Pulmonary artery endothelial cell (primary cell): ENCODE results near the gene MED26. TPM values are rescaled to one million over a fixed set of nuclear protein-coding genes. Genes with fewer than 3 reads are reported as not detected.
"Not testable (repeated sequence)": the region's sequence is repeated elsewhere in the genome, so short reads cannot be mapped to it uniquely, and the experiment has no call there.

Experiments used
- DNase-seq: peaks from one replicate; pipeline ENCODE4 v3.0.0-alpha.2; 2011; ENCODE audit warnings: low read depth, low spot score
- total RNA-seq: library from RNA; depleted of rRNA; stranded (reverse); fragments of >200 nt; gene quantifications from 2 replicates; pipeline ENCODE4 v1.2.3, GENCODE V29; 2014

MED26 gene
- total RNA-seq, 1 donor from 2014 or later = 4.4 TPM

DNA sequence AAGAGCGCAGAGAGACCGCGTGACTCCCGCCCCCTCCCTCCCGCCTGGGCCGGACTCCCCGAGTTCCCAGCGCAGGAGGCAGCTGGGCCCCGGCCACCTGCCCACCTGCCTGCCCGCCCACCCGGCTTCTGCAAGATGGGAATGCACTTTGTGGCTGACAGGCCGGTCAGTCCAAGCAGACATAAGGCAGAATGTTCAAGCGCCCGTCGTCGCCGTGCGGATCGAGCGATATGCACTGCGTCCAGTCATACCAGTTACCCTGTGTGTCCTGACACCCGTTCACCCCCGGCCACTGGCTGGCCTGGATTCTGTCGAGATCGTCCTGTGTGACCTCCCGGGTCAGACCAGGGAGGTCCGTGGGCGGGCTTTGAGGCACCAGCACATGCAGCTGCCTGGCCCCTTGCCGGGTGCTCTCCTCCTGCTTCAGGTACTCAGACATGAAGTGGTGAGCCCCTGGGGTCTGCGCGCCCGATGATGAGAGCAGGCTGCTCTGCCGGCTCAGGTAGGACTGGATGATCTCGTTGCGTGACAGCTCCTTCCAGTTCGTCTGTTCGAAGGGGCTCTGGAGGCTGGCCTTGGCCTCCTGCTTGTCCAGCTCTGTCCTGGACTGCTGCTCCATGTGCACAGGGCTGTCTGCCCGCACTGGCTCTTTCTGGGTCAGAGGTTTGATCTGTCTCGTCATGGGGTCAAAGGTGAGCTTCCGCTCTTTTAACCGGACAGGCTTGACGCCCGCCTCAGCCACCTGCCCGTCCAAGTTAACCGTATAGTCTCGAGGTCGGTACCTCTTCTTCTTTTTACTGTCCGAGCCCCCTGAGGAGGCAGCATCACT, 51.9 kb downstream of the MED26 start:
- no peak for DNase-seq

DNA sequence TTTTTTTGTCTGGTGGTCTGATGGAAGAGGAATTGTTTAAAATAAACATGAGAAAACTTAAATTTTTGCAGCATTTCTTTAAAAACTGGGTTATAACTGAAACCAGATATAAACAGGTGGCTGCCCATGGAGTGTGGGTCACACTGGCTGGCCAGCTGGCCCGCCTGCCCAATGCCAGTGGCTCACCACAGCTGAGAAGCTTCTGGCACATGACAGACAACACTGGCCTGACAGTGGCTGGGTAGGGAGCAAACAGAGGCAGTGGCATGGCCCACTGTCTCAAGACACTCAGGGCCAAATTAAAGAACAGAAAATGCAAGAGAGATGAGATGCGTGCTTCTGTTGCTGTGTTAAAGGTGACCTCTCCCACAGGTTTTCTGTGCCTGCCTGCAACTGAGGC, 52.7 kb downstream of the MED26 start:
- DNase-seq = no peak

DNA sequence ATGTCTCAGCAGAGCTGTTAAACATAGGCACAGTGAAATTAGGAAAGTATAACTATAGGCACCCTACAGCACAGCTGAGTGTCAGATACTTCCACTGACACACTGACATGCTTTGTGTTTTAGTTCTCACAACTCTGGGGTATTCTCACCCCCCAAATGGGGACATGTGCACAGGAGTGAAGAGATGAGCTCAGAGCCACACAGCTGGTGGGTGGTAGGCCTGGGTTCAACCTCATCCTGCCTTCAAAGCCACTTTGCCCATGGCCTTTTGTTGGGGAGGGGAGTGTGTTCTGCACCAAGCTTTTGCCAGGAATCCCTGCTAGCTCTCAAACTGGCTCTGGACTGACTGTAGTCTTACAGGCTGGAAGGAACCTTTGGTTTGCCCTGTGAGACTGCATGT, 54.1 kb downstream of the MED26 start:
- DNase-seq = no peak

DNA sequence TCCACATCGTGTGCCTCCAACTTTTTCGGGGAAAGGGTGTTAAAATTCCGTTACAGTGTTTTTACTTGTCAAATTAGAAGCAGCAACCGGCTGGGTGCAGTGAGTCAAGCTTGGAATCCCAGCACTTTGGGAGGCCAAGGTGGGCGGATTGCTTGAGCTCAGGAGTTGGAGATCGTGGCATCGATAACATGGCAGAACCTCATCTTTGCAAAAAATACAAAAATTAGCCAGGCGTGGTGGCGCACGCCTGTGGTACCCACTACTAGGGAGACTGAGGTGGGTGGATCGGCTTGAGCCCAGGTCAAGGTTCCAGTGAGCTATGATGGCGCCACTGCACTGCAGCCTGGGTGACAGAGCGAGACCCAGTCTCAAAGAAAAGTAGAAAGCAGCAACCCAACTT, 54.7 kb downstream of the MED26 start:
- DNase-seq = no peak

DNA sequence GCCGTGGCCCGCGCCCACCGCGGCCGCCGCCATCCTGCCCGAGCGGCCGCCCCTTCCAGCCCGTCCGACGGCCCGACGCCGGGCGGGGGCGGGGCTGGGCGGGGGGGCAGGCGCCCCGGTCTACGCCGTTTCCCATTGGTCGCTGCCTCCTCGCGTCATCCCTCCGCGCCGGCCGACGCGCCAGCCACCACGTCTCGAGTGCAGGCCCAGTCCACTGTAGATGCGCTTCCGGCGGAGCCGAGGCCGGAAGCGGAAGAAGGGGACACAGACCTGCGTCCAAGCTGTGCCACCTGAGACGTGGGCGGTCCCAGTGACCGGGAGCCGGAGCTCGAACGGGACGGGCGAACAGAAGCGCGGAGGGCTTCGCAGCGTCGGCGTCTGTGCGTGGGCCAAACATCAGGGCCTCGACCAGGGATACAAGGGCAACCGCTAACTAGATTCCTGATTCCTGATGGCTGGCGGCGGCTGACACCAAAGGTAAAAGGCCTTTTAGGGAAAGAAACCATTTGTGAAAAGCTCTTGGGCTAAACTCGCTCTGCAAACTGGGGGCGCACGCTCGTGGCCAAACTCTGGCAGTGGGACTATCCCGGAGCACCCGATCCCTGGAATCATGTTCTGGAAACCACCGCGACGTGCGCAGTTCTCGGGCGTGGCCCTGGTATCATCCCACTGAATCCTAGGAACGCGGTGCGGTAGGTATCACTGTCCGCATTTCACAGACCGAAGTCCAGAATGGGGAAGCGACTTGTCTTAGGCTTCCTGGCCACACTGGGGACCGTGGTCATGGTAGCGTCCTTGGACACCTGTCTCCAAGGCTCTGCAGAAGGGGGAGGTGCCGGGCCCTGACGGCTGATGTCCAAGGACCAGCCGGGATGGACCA, 55.4 kb downstream of the MED26 start, which contains the start of gene SLC35E1:
Gene SLC35E1 (minus strand): TSS at position 84 of the 880 bp plus-strand sequence. CDS start 51 bp downstream, at position 33.
- DNase-seq = peak; percentile 72

DNA sequence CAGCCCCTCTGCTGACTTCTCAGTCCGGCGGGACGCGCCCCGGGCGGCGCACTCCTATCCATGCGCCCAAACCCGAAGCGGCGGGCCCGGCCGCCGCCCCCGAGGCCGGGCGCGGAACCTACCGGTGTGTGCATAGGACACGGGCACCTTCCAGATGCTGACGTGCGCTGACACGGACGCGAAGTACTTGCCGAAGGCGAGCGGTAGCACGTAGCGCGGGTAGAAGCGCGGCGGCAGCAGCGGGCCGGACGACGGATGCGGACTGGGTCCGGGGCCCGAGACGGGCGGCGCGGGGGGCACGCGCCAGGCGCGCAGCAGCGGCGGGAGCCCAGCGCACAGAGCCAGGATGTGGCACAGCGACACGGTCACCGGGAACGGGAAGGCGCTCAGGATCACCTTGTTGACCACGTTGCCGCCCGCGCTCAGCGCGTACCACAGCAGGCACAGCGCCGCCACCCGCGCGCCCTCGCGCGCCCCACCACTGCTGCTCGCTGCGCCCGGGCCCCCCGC, 56.1 kb downstream of the MED26 start:
- DNase-seq = no peak

DNA sequence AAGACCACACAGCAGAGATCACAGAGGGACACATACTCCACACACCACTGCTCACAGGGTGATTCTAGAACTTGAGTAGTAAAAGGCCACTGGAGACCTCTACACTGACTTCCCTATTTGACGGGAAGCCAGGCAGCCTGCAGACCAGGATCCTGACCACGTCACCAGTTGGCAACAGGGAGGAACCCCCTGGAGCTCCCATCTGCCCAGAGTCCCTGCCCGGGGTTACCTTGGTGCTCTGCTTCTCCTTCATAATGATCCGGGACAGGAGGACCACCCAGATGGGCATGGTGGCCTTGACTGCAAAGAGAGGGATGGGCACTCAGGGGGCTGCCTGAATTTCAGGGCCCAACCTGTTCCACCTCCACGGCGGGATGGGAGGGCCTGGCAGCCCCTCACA, 56.7 kb downstream of the MED26 start:
- DNase-seq = no peak

DNA sequence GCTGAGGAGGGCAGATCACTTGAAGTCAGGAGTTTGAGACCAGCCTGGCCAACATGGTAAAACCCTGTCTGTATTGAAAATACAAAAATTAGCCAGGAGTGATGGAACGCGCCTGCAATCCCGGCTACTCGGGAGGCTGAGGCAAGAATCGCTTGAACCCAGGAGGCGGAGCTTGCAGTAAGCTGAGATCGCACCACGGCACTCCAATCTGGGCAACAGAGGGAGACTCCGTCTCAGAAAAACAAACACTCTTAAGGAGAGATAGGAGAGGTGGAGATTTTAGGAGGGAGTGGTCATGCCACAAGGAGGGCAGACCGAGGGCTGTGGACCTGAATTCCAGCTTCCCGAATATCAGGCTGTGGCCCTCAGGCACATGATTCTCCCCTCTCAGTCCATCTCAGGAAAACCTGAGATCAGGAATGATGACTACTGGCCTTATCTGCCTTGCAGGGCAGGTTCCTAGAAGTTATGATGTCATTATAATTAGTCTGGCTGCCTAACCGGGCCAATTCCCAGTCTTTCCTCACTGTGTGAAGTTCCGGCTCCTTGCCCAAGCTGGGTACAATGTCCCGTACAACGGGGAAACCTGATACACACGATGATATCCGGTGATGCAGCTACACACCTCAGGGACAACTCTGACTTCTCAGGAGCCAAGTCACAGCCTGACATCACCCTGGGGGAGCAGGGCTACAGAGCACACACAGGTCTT, 58.2 kb downstream of the MED26 start:
- DNase-seq = no peak

DNA sequence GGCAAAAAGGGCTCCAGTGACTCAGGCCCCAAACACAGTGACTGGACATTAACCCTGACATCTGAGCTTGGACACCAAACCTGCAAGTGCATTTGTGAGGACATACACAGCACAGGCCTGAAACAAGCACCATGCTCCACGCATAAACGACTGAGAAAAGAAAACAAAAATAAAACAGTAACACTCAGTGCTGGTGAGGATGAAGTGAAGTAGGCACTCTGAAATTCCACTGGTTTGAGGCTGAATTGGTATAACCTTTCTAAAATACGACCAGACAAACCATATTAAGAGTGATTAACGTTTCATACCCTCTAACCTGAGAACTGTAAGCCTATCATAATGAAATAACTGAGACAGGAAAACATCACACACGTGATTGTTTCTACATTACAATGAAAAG, 61.3 kb downstream of the MED26 start:
- no peak for DNase-seq

DNA sequence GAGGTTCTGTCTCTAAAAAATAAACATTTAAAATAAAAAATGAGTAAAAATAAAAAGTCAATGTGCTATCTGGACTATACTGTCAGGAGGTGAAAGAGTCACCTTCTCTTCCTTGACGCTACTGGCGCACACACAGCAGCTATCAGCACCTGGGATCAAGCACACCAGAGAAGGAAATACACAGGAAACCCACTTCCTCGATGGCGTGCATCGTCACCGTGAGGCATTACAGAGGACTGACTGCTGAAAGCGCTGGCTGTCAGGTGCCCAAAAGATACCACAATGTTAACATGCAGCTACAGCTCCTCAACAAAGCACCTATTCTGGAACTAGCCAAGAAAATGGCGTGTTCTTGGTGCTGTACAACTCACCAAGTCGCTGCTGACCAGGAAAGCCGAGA, 61.8 kb downstream of the MED26 start:
- DNase-seq = peak; percentile 57

DNA sequence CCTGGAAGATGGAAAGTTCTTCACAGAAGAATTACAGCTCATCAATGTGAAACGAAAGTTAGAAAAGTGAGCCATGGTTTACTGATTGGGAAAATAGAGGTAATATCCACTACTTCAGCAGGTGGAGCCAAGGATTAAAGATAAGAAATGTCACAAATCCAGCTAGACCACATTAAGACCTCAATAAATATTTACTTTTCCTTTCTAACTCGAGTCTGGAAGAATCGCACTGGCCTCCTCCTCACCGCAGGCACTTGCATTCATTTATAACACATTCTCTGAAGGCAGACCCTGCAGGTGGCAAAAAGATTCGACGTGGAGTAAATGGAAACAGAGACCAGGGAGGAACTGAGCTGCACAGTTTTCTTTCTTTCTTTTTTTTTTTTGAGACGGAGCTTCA, 63.2 kb downstream of the MED26 start:
- no peak for DNase-seq

DNA sequence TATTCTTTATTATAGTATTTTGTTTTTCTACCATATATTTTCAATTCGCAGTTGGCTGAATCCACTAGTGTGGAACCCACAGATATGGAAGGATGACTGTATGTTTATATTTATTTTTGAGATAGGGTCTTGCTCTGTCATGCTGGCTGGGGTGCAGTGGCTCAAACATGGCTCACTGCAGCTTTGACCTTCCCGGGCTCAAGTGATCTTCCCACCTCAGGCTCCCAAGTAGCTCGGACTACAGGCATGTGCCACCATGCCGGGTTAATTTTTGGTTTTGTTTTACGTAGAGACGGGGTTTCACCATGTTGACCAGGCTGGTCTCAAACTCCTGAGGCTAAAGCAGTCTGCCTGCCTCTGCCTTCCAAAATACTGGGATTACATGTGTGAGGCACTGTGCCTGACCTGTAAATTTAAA, 65.4 kb downstream of the MED26 start:
- DNase-seq = no peak

DNA sequence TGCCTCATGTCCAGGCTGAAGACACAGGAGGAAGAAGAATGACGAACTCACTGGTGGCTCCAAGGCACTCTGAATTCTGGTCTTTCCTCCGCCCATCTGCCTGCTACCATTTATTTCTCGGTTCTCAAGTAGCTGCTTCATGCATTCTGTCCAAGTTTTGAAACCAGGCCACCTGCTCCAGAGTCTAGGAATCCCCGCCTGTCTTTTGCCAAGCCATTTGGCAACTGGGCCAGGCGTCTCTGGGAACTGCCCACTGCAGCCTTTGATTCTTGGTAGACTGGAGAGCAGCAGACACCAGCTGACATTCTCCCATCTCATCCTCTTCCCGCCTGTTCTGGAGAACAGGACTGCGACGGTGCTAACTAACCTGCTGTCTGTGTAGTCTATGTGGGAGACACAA, 66.6 kb downstream of the MED26 start:
- no peak for DNase-seq

DNA sequence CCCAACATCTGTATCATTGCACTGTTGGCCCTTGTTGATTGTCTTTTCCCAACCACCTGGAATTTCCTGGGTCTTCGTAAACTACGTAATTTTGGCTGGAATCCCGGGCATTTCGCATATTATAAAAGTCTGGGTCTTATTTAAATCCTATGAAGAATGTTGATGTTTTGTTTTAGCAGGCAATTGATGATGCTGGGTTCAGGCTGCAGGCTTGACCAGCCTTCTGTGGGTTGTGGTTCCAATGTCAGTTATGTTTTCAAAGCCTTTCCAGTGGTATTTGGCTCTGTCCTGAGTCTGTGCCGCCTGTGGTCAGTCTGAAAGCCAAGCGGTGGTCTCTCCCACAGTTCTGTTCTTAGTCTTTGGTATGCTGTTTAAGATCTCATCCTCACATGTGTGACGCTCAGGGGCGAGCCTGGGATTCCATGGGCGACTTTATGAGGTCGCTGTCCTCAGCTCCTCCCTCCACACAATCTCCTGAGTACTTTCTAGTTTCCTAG, 68.2 kb downstream of the MED26 start:
- DNase-seq = no peak

DNA sequence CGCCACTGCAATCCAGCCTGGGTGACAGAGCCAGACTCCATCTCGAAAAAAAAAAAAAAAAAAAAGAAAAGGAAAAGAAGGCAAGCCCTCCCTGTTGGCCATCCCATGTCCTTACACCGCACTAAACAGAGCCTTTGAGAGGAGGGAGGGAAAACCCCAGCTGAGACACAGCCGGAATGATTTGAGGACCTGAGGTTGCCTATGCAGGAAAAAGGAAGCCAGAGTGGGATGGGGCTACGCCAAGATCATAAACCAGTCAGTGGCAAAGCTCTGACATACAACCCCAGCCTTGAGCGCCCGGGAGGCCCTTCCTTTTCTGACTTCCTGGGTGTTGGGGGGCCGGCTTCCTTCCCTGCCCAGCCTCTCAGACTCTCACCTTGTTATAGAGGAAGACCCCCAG, 73.2 kb downstream of the MED26 start:
- DNase-seq = no peak

DNA sequence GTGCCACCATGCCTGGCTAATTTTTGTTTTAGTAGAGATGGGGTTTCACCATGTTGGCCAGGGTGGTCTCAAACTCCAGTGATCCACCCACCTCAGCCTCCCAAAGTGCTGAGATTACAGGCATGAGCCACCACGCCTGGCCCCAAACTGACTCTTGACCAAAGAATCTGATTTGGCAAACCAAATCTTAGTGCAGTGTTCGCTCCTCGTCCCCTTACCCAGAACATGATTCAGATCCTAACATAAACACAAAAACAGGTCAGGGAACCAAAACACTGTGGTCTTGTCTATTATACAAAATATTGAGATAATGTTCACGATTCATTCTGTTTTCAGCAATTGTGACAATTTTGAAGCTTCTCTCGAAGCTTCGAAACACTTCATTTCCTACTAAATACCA, 76.1 kb downstream of the MED26 start:
- not testable (repeated sequence) for DNase-seq

DNA sequence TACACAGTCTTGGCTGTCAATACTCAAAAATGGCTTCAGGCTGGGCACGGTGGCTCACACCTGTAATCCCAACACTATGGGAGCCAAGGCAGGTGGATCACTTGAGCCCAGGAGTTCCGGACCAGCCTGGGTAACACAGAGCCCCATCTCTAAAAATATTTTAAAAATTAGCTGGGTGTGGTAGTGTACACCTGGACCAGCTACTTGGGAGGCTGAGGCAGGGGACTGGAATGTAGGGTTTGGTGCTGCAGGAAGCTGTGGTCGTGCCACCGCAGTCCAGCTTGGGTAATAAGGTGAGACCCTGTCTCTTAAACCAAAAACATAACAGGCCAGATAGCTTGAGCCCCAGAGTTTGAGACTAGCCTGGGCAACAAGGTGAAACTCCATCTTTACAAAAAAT, 79.0 kb downstream of the MED26 start:
- no peak for DNase-seq

DNA sequence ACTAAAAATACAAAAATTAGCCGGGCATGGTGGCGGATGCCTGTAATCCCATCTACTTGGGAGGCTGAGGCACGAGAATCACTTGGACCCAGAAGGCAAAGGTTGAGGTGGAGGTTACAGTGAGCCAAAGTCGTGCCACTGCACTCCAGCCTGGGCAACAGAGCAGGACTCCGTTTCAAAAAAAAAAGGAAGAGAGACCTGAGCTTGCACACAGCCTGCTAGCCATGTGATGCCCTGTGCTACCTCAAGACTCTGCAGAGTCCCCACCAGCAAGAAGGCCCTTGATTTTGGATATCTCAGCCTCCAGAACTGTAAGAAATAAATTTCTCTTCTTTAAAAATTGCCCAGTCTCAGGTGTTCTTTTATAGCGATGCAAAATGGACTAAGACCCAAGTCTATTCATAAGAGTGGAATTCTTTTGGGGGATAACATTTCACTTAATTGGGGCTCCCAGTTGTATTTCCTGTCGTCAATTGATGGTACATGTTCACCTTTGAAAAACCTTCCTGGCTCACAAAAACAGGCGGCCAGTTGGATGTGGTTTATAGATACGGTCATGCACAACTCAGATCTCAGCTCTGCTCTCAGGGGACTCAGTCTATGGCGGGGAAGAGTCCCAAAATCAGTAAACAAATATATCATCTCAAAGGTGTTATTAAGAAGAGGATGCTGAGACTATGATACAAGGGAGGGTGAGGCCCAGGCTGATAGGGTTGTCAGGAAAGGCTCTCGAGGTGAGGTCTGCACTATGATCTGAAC, 83.4 kb downstream of the MED26 start:
- no peak for DNase-seq

DNA sequence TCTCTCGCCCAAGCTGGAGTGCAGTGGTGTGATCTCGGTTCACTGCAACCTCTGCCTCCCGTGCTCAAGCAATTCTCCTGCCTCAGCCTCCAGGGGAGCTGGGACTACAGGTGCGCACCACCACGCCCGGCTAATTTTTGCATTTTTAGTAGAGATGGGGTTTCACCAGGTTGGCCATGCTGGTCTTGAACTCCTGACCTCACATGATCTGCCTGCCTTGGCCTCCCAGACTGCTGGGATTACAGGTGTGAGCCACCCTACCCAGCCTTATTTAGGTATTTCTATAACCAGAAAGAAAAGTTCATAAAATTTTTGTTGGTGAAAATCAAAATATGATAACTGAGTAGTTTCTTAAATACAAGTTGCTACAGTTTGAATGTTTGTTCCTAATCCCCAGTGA, 84.3 kb downstream of the MED26 start:
- DNase-seq = not testable (repeated sequence)

DNA sequence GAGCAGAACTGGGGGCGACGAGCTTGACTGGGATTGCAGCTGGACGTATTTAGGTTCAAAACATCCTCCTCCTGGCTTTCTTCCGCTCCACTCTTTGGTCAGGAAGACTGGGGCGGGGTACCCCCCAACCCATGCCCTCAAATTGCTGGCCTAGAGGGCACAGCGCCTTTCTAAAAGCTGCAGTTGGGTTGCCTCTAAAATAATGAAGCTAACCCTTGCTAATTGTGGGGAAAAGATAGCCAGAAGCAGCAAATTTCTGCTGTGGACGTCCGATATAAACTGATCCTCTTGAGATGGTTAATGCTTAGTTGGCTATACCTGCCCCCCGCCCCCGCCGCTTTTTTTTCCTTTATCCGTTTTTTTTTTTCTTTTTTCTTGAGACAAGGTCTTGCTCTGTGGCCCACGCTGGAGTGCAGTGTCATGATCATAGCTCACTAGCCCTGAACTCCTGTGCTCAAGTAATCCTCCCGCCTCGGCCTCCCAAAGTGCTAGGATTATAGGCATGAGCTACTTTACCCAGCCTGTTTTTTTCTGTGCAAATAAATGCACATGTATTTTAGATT, 85.0 kb downstream of the MED26 start:
- no peak for DNase-seq
